ENCODE measurements around the gene SMNDC1.

- no peak for TF ChIP-seq POLR2A (IDR thresholded peaks at IDR 0.05)
- no peak for TF ChIP-seq CTCF (IDR thresholded peaks at IDR 0.05)
Observed at GRCh38 chr10:110313674-110314073, 9.0 kb upstream of the SMNDC1 start.

All from testis (tissue), 2 donors.